ENCODE data around the gene PGAM5. TPM values are rescaled to one million over a fixed set of nuclear protein-coding genes. Genes with fewer than 3 reads are reported as not detected.

PGAM5 gene
- polyA plus RNA-seq (32.5 and 46.8 TPM in 2 replicates), polyA minus RNA-seq (42.4 and 47.7 TPM in 2 replicates)

GRCh38 chr12:132710405-132711079 lies at the start of gene PGAM5:
Gene PGAM5, plus strand, starts transcription at chr12:132710842. Its CDS starts 35 bp downstream, at chr12:132710877.
- no peaks in the 10 kb centered on the region for H3K36me3 ChIP-seq (ENCODE audit: insufficient read depth, low read length)
- H3K79me2 ChIP-seq (replicated peaks; ENCODE audit: insufficient read depth, low read length), result peaks cover 19% of the 10 kb centered on the region
- no peaks in the 10 kb centered on the region for H3F3A ChIP-seq (ENCODE audit: insufficient read depth, low read length, poor library complexity, severe bottlenecking)
- H3K9me2 ChIP-seq (ENCODE audit: insufficient read depth, low read length), result no peaks in the 10 kb centered on the region
- H3K27ac ChIP-seq (ENCODE audit: low read length), result peak within 1 kb of the TSS; percentile 24
- no peaks in the 10 kb centered on the region for H3K27me3 ChIP-seq (ENCODE audit: insufficient read depth, low read depth, low read length)
- no peaks in the 10 kb centered on the region for H3K9me3 ChIP-seq (ENCODE audit: low read length)
- peak within 1 kb of the TSS; percentile 76 for H3K4me2 ChIP-seq (ENCODE audit: low read length)
- peak within 1 kb of the TSS; percentile 95 for H3K4me3 ChIP-seq (ENCODE audit: low read length)
- H2AFZ ChIP-seq (ENCODE audit: low read depth, low read length), result peak within 1 kb of the TSS; percentile 45
- no peaks in the 10 kb centered on the region for H4K20me1 ChIP-seq (ENCODE audit: insufficient read depth)
- no peak for TF ChIP-seq REST (IDR thresholded peaks at IDR 0.05; ENCODE audit: borderline replicate concordance)
- TF ChIP-seq MXI1 (conservative IDR thresholded peaks at IDR 0.05; ENCODE audit: poor library complexity, severe bottlenecking), result peak; percentile 98
- no peak for TF ChIP-seq EZH2 (IDR thresholded peaks at IDR 0.05; ENCODE audit: borderline replicate concordance, insufficient read depth, low read length, poor library complexity, severe bottlenecking)
- TF ChIP-seq EP300 (conservative IDR thresholded peaks at IDR 0.05; ENCODE audit: poor library complexity, severe bottlenecking), result peak; percentile 79
- no peak for TF ChIP-seq TAF1 (IDR thresholded peaks at IDR 0.05; ENCODE audit: low read depth)
- TF ChIP-seq RAD21 (conservative IDR thresholded peaks at IDR 0.05), result no peak
- peak; percentile 12 for TF ChIP-seq SMC3 (conservative IDR thresholded peaks at IDR 0.05; ENCODE audit: poor library complexity)
- no peak for TF ChIP-seq CTCF (IDR thresholded peaks at IDR 0.05; ENCODE audit: poor library complexity, severe bottlenecking)
- no peak for TF ChIP-seq POLR2AphosphoS5 (IDR thresholded peaks at IDR 0.05)
- H3K9ac ChIP-seq (ENCODE audit: low read length), result peak within 1 kb of the TSS; percentile 69

GRCh38 chr12:132660996-132661395 lies 49.6 kb upstream of the PGAM5 start:
- Histone ChIP-seq H3K27ac (ENCODE audit: low read length) (no peak overlapping the region), H3K4me3 (ENCODE audit: low read length) (no peak overlapping the region), H3K36me3 (ENCODE audit: insufficient read depth, low read length) (no peaks in the 10 kb centered on the region), H3K9ac (ENCODE audit: low read length) (no peak overlapping the region), H3K4me2 (ENCODE audit: low read length) (no peak overlapping the region), H3K9me3 (ENCODE audit: low read length) (no peaks in the 10 kb centered on the region), H4K20me1 (ENCODE audit: insufficient read depth) (no peaks in the 10 kb centered on the region), H3K9me2 (ENCODE audit: insufficient read depth, low read length) (no peaks in the 10 kb centered on the region), H3K79me2 (replicated peaks; ENCODE audit: insufficient read depth, low read length) (no peaks in the 10 kb centered on the region), H3K27me3 (ENCODE audit: insufficient read depth, low read depth, low read length) (no peaks in the 10 kb centered on the region), H2AFZ (ENCODE audit: low read depth, low read length) (no peak overlapping the region), H3F3A (ENCODE audit: insufficient read depth, low read length, poor library complexity, severe bottlenecking) (no peaks in the 10 kb centered on the region)
- TF ChIP-seq EZH2 (IDR thresholded peaks at IDR 0.05; ENCODE audit: borderline replicate concordance, insufficient read depth, low read length, poor library complexity, severe bottlenecking), result no peak
- no peak for TF ChIP-seq CTCF (IDR thresholded peaks at IDR 0.05; ENCODE audit: poor library complexity, severe bottlenecking)
- TF ChIP-seq TAF1 (IDR thresholded peaks at IDR 0.05; ENCODE audit: low read depth), result no peak
- no peak for TF ChIP-seq RAD21 (conservative IDR thresholded peaks at IDR 0.05)
- TF ChIP-seq MXI1 (conservative IDR thresholded peaks at IDR 0.05; ENCODE audit: poor library complexity, severe bottlenecking), result no peak
- TF ChIP-seq POLR2AphosphoS5 (IDR thresholded peaks at IDR 0.05), result no peak
- no peak for TF ChIP-seq EP300 (conservative IDR thresholded peaks at IDR 0.05; ENCODE audit: poor library complexity, severe bottlenecking)
- no peak for TF ChIP-seq REST (IDR thresholded peaks at IDR 0.05; ENCODE audit: borderline replicate concordance)
- TF ChIP-seq SMC3 (conservative IDR thresholded peaks at IDR 0.05; ENCODE audit: poor library complexity), result no peak
